Neural cell (in vitro differentiated cells): ENCODE measurements around the gene GNG7. TPM values are rescaled to one million over a fixed set of nuclear protein-coding genes. Genes with fewer than 3 reads are reported as not detected.
"Not testable (repeated sequence)": the region's sequence is repeated elsewhere in the genome, so short reads cannot be mapped to it uniquely, and the experiment has no call there.

ENCODE experiments used
- H2AFZ ChIP-seq: fragments of 200-600, 300-800 bp; sonication (generic), shearing (Covaris generic); 2 replicates; pipeline ENCODE4 v1.6.0; 2014; ENCODE audit warnings: low read depth, mild to moderate bottlenecking, antibody characterized with exemption, low read length, moderate library complexity
- H3F3A ChIP-seq: fragments of 200-600 bp; shearing (Covaris generic); 2 replicates; pipeline ENCODE4 v1.6.1; 2016; ENCODE audit warnings: mild to moderate bottlenecking, moderate library complexity, mixed read lengths, antibody characterized with exemption, low read length; ENCODE audit not compliant: insufficient read depth, poor library complexity, severe bottlenecking
- H3K27ac ChIP-seq: fragments of 200-600, 300-800 bp; sonication (generic), shearing (Covaris generic); 2 replicates; pipeline ENCODE4 v1.5.1; 2014; ENCODE audit warnings: mild to moderate bottlenecking, low read length, moderate library complexity
- H3K27me3 ChIP-seq: fragments of 300-800, 200-600 bp; sonication (generic), shearing (Covaris generic); 2 replicates; pipeline ENCODE4 v1.6.0; 2014; ENCODE audit warnings: mild to moderate bottlenecking, low read depth, low read length, moderate library complexity; ENCODE audit not compliant: insufficient read depth
- H3K36me3 ChIP-seq: fragments of 300-800, 200-600 bp; sonication (generic), shearing (Covaris generic); 2 replicates; pipeline ENCODE4 v1.5.1; 2014; ENCODE audit warnings: mild to moderate bottlenecking, antibody characterized with exemption, low read length, moderate library complexity; ENCODE audit not compliant: insufficient read depth
- H3K4me2 ChIP-seq: fragments of 300-800, 200-600 bp; sonication (generic), shearing (Covaris generic); 2 replicates; pipeline ENCODE4 v1.6.0; 2014; ENCODE audit warnings: mild to moderate bottlenecking, low read length
- H3K4me3 ChIP-seq: fragments of 300-800, 200-600 bp; sonication (generic), shearing (Covaris generic); 2 replicates; pipeline ENCODE4 v1.5.1; 2014; ENCODE audit warnings: mild to moderate bottlenecking, low read length, moderate library complexity
- H3K79me2 ChIP-seq: fragments of 200-600 bp; shearing (Covaris generic); replicated peaks from 2 replicates; pipeline ENCODE4 v1.6.0; 2014; ENCODE audit warnings: mild to moderate bottlenecking, low read length, moderate library complexity; ENCODE audit not compliant: insufficient read depth
- H3K9ac ChIP-seq: fragments of 300-800, 200-600 bp; sonication (generic), shearing (Covaris generic); 2 replicates; pipeline ENCODE4 v1.6.1; 2016; ENCODE audit warnings: mild to moderate bottlenecking, low read length, mixed read lengths
- H3K9me2 ChIP-seq: fragments of 200-600 bp; shearing (Covaris generic); 2 replicates; pipeline ENCODE4 v1.6.1; 2016; ENCODE audit warnings: mild to moderate bottlenecking, low read length, mixed read lengths; ENCODE audit not compliant: insufficient read depth
- H3K9me3 ChIP-seq: fragments of 200-600, 300-800 bp; sonication (generic), shearing (Covaris generic); 2 replicates; pipeline ENCODE4 v1.6.1; 2016; ENCODE audit warnings: mild to moderate bottlenecking, mixed run types, low read length, moderate library complexity, mixed read lengths
- H4K20me1 ChIP-seq: fragments of 200-600 bp; shearing (Covaris generic); 2 replicates; pipeline ENCODE4 v1.6.1; 2016; ENCODE audit warnings: mild to moderate bottlenecking, mixed run types; ENCODE audit not compliant: insufficient read depth
- CTCF ChIP-seq: fragments of 450-650 bp; IDR thresholded peaks from 2 replicates; pipeline ENCODE4 v1.5.1; 2014; ENCODE audit warnings: antibody characterized with exemption, mild to moderate bottlenecking, moderate library complexity; ENCODE audit not compliant: poor library complexity, severe bottlenecking
- EP300 ChIP-seq: fragments of 450-650 bp; conservative IDR thresholded peaks from 2 replicates; pipeline ENCODE4 v1.6.1; 2014; ENCODE audit warnings: antibody characterized with exemption, mild to moderate bottlenecking, moderate library complexity; ENCODE audit not compliant: poor library complexity, severe bottlenecking
- EZH2 ChIP-seq: fragments of 200-600, 300-800 bp; shearing (Covaris generic), sonication (generic); IDR thresholded peaks from 2 replicates; pipeline ENCODE4 v1.6.1; 2014; ENCODE audit warnings: antibody characterized with exemption, low read length, borderline replicate concordance, mild to moderate bottlenecking; ENCODE audit not compliant: insufficient read depth, poor library complexity, severe bottlenecking
- MXI1 ChIP-seq: fragments of 450-650 bp; conservative IDR thresholded peaks from 2 replicates; pipeline ENCODE4 v1.6.1; 2014; ENCODE audit warnings: antibody characterized with exemption, mild to moderate bottlenecking; ENCODE audit not compliant: poor library complexity, severe bottlenecking
- POLR2AphosphoS5 ChIP-seq: IDR thresholded peaks from 2 replicates; pipeline ENCODE4 v1.6.1; 2012
- RAD21 ChIP-seq: fragments of 450-650 bp; conservative IDR thresholded peaks from 2 replicates; pipeline ENCODE4 v1.6.1; 2014; ENCODE audit warnings: antibody characterized with exemption, mild to moderate bottlenecking, moderate library complexity
- REST ChIP-seq: IDR thresholded peaks from 2 replicates; pipeline ENCODE4 v1.6.1; 2012; ENCODE audit warnings: borderline replicate concordance
- SMC3 ChIP-seq: fragments of 450-650 bp; conservative IDR thresholded peaks from 2 replicates; pipeline ENCODE4 v1.6.1; 2014; ENCODE audit warnings: antibody characterized with exemption, mild to moderate bottlenecking, moderate library complexity; ENCODE audit not compliant: poor library complexity
- TAF1 ChIP-seq: IDR thresholded peaks from 2 replicates; pipeline ENCODE4 v1.6.1; 2012; ENCODE audit warnings: low read depth
- polyA plus RNA-seq: library from polyadenylated mRNA; depleted of rRNA; stranded (reverse); fragments of >200 nt; gene quantifications from 2 replicates; pipeline ENCODE4 v1.2.3, GENCODE V29; 2014

GNG7 gene
- polyA plus RNA-seq, 1 donor from 2014 or later: 3.0 TPM

- no peaks in the 10 kb centered on the region for H3K36me3 ChIP-seq
- H3K9me3 ChIP-seq: no peaks in the 10 kb centered on the region
- no peak overlapping the region for H2AFZ ChIP-seq
- no peaks in the 10 kb centered on the region for H4K20me1 ChIP-seq
- no peaks in the 10 kb centered on the region for H3K79me2 ChIP-seq
- no peaks in the 10 kb centered on the region for H3F3A ChIP-seq
- no peak for TF ChIP-seq POLR2AphosphoS5
- TF ChIP-seq TAF1: no peak
- peak; percentile 97 for TF ChIP-seq CTCF
- TF ChIP-seq RAD21: peak; percentile 95
- TF ChIP-seq EZH2: no peak
- TF ChIP-seq REST: no peak
- TF ChIP-seq SMC3: peak; percentile 98
- TF ChIP-seq MXI1: no peak
- TF ChIP-seq EP300: no peak
- H3K4me3 ChIP-seq: peak overlapping the region; percentile 72
- no peaks in the 10 kb centered on the region for H3K9me2 ChIP-seq
- H3K27ac ChIP-seq: no peak overlapping the region
- H3K9ac ChIP-seq: no peak overlapping the region
- no peak overlapping the region for H3K4me2 ChIP-seq
- peaks cover 45% of the 10 kb centered on the region for H3K27me3 ChIP-seq
These were observed 228.1 kb downstream of the GNG7 start for GRCh38 chr19:2474232-2475017.

GRCh38 chr19:2469915-2470200 is 232.6 kb downstream of the GNG7 start:
- H3K27ac ChIP-seq, H3K9ac ChIP-seq, H3K9me3 ChIP-seq, H3K4me3 ChIP-seq, H2AFZ ChIP-seq, H4K20me1 ChIP-seq, H3F3A ChIP-seq, H3K27me3 ChIP-seq, H3K36me3 ChIP-seq, H3K79me2 ChIP-seq, H3K4me2 ChIP-seq, H3K9me2 ChIP-seq: not testable (repeated sequence)
